Caco-2 (cell line): ENCODE measurements around the gene CDR2. TPM values are rescaled to one million over a fixed set of nuclear protein-coding genes. Genes with fewer than 3 reads are reported as not detected.
A peak's percentile ranks its signal among the peaks of the same experiment; 100 is the strongest.

Experiments used
- BruUV-seq: library from RNA; stranded (reverse); fragments of 400-500 nt; replicated peaks from 2 replicates; lab custom pipeline; 2021; lab: Mats Ljungman, UMichigan
- CTCF ChIA-PET: fragments of 300-600 bp; sonication (Branson Sonifier 250); formaldehyde crosslinking; loops from one replicate; lab custom pipeline; 2022; ENCODE audit warnings: antibody characterized with exemption; lab: Charles Lee
- POLR2A ChIA-PET: fragments of 300-600 bp; sonication (Branson Sonifier 250); formaldehyde crosslinking; loops from one replicate; lab custom pipeline; 2022; ENCODE audit warnings: antibody characterized with exemption; lab: Charles Lee
- DNase-seq, 2 experiments: peaks; one replicate each; pipeline versions ENCODE4 v3.0.0 to v3.0.0-alpha.2; 2020 to 2022
- H3K27me3 ChIP-seq: replicated peaks from 2 replicates; pipeline ENCODE4 v1.6.0; 2011; ENCODE audit warnings: low read length; ENCODE audit not compliant: control insufficient read depth, insufficient read depth
- H3K36me3 ChIP-seq: 2 replicates; pipeline ENCODE4 v1.5.1; 2011; ENCODE audit warnings: low read length; ENCODE audit not compliant: control insufficient read depth, insufficient read depth
- H3K4me1 ChIP-seq: fragments of 250-450 bp; sonication (Bioruptor Pico); 2 replicates; pipeline ENCODE4 v1.5.1; 2020; ENCODE audit warnings: mild to moderate bottlenecking
- H3K4me3 ChIP-seq: 2 replicates; pipeline ENCODE4 v1.5.1; 2011; ENCODE audit warnings: low read depth, mild to moderate bottlenecking, control low read depth, low read length
- H3K9me3 ChIP-seq: fragments of 250-450 bp; sonication (Bioruptor Pico); 2 replicates; pipeline ENCODE4 v1.5.1; 2020; ENCODE audit warnings: mild to moderate bottlenecking, moderate library complexity
- H3K27ac Mint-ChIP-seq: one replicate; pipeline ENCODE4 v1.8.0; 2022; ENCODE audit warnings: mixed read lengths; ENCODE audit not compliant: unreplicated experiment
- H3K27me3 Mint-ChIP-seq: one replicate; pipeline ENCODE4 v1.8.0; 2022; ENCODE audit warnings: mixed read lengths; ENCODE audit not compliant: insufficient read depth, unreplicated experiment
- H3K36me3 Mint-ChIP-seq: one replicate; pipeline ENCODE4 v1.8.0; 2022; ENCODE audit warnings: mild to moderate bottlenecking, mixed read lengths; ENCODE audit not compliant: insufficient read depth, unreplicated experiment
- H3K4me1 Mint-ChIP-seq: one replicate; pipeline ENCODE4 v1.8.0; 2022; ENCODE audit warnings: low read depth, mixed read lengths; ENCODE audit not compliant: unreplicated experiment
- H3K4me3 Mint-ChIP-seq: one replicate; pipeline ENCODE4 v1.8.0; 2022; ENCODE audit warnings: mild to moderate bottlenecking, moderate library complexity, mixed read lengths; ENCODE audit not compliant: unreplicated experiment
- H3K9me3 Mint-ChIP-seq: one replicate; pipeline ENCODE4 v1.8.0; 2022; ENCODE audit warnings: mixed read lengths; ENCODE audit not compliant: unreplicated experiment
- CTCF ChIP-seq, 2 experiments: fragments of 200-600 bp in 1 of 2; IDR thresholded peaks; 1 replicate in 1 of 2; 2 replicates in 1 of 2; pipeline versions ENCODE4 v1.5.1 to v1.8.0; 2011 to 2022; ENCODE audit warnings: antibody characterized with exemption in 1 of 2, control low read depth in 1 of 2, inconsistent platforms in 1 of 2, low read depth in 1 of 2, low read length in 1 of 2, mild to moderate bottlenecking in 1 of 2, moderate library complexity in 1 of 2; ENCODE audit not compliant: insufficient read depth in 1 of 2, severe bottlenecking in 1 of 2, unreplicated experiment in 1 of 2
- intact Hi-C: fragments of 100-400 bp; cut with micrococcal nuclease; formaldehyde crosslinking; loops from one replicate; pipeline ENCODE4 v1.10.0; 2022; ENCODE audit not compliant: unreplicated experiment
- total RNA-seq: library from RNA; stranded (reverse); gene quantifications from 2 replicates; pipeline ENCODE4 v1.2.3, GENCODE V29; 2022

The CDR2 gene
- total RNA-seq, 1 experiment from 2014 or later = 24.3 TPM

- H3K4me1 Mint-ChIP-seq = no peaks in the 10 kb centered on the region
- Histone ChIP-seq H3K4me1 (no peaks in the 10 kb centered on the region), H3K36me3 (peaks cover 4% of the 10 kb centered on the region), H3K27me3 (no peaks in the 10 kb centered on the region), H3K9me3 (no peaks in the 10 kb centered on the region), H3K4me3 (no peak overlapping the region)
- CTCF ChIA-PET = no interaction called here
- TF ChIP-seq CTCF (IDR thresholded peaks at IDR 0.05; ENCODE audit: insufficient read depth in 1 of 2, low read depth in 1 of 2, low read length in 1 of 2, severe bottlenecking in 1 of 2, unreplicated experiment in 1 of 2) = no peak
- H3K9me3 Mint-ChIP-seq = no peaks in the 10 kb centered on the region
- intact Hi-C loops = no loop called here
- peaks cover 72% of the 10 kb centered on the region for H3K36me3 Mint-ChIP-seq
- no peak overlapping the region for H3K4me3 Mint-ChIP-seq
- BruUV-seq = no TSS peak
- POLR2A ChIA-PET = no interaction called here
- DNase-seq = no peak
- no peaks in the 10 kb centered on the region for H3K27me3 Mint-ChIP-seq
- peak overlapping the region; percentile 24 for H3K27ac Mint-ChIP-seq
Measured at GRCh38 chr16:22323959-22324786, 50.2 kb downstream of the CDR2 start.

GRCh38 chr16:22323173-22323958 lies 51.1 kb downstream of the CDR2 start:
- H3K4me1 Mint-ChIP-seq = no peaks in the 10 kb centered on the region
- H3K27ac Mint-ChIP-seq = peak overlapping the region; percentile 24
- DNase-seq = no peak
- no TSS peak for BruUV-seq
- POLR2A ChIA-PET = no interaction called here
- Histone ChIP-seq H3K4me1 (no peaks in the 10 kb centered on the region), H3K27me3 (no peaks in the 10 kb centered on the region), H3K9me3 (no peaks in the 10 kb centered on the region), H3K36me3 (peaks cover 4% of the 10 kb centered on the region), H3K4me3 (no peak overlapping the region)
- no peak for TF ChIP-seq CTCF (IDR thresholded peaks at IDR 0.05; ENCODE audit: insufficient read depth in 1 of 2, low read depth in 1 of 2, low read length in 1 of 2, severe bottlenecking in 1 of 2, unreplicated experiment in 1 of 2)
- peaks cover 72% of the 10 kb centered on the region for H3K36me3 Mint-ChIP-seq
- intact Hi-C loops = no loop called here
- no peaks in the 10 kb centered on the region for H3K27me3 Mint-ChIP-seq
- no peaks in the 10 kb centered on the region for H3K9me3 Mint-ChIP-seq
- H3K4me3 Mint-ChIP-seq = no peak overlapping the region
- CTCF ChIA-PET = no interaction called here

GRCh38 chr16:22322741-22323140 lies 51.7 kb downstream of the CDR2 start:
- Mint-ChIP-seq H3K4me3 (no peak overlapping the region), H3K27ac (no peak overlapping the region), H3K4me1 (no peaks in the 10 kb centered on the region), H3K27me3 (no peaks in the 10 kb centered on the region), H3K9me3 (no peaks in the 10 kb centered on the region), H3K36me3 (peaks cover 68% of the 10 kb centered on the region)
- H3K4me1 ChIP-seq = no peaks in the 10 kb centered on the region
- intact Hi-C loops = no loop called here
- DNase-seq = no peak
- no peak overlapping the region for H3K4me3 ChIP-seq
- BruUV-seq = no TSS peak
- H3K36me3 ChIP-seq = peaks cover 4% of the 10 kb centered on the region
- CTCF ChIA-PET = no interaction called here
- no peaks in the 10 kb centered on the region for H3K27me3 ChIP-seq
- no peak for TF ChIP-seq CTCF (IDR thresholded peaks at IDR 0.05; ENCODE audit: insufficient read depth in 1 of 2, low read depth in 1 of 2, low read length in 1 of 2, severe bottlenecking in 1 of 2, unreplicated experiment in 1 of 2)
- no peaks in the 10 kb centered on the region for H3K9me3 ChIP-seq
- POLR2A ChIA-PET = no interaction called here
